Measurements from ENCODE around the gene ABCC9. TPM values are rescaled to one million over a fixed set of nuclear protein-coding genes. Genes with fewer than 3 reads are reported as not detected.

ABCC9 gene
- total RNA-seq, result 10.5 and 10.9 TPM in 2 replicates

GRCh38 chr12:21940549-21941505 lies at the start of gene ABCC9:
Gene ABCC9 (minus strand): TSS chr12:21941426. CDS start chr12:21936674, 4,752 bp downstream.

DNA sequence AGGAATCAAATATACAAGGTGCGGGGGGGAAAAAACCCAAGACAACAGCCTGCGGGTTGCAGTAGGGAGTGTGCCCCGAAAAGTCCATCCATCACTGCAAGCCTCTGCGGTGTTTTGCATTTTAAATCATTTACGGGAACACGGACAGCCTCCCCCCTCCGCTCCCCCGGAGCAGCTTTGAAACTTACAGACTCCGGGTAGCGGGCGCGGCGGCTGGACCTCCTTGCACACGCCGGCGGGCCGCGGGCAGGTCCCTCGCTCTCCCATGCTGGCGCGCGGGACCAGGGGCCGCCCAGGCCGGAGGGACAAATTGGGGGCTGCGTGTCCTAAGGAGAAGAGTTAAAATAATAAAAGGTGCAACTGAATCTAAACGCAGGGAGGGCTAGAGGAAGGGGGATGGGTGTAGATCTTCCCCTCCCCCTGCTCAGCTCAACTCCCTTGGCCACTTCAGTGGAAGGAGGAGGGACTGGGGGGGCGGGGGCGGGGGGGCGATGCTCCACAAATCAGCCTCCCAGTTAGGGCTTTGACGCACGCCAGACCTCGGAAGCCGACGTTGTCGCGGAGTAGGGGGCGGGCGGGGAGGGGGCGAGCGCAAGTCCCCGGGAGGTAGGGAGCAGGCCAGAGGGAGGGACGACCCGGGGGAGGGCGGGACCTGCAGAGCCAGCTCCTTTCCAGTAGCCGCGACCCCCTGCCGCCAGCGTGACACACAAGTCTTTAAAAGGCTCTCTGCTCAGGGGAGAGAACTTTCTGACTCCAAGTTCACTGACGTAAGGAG lies 166.7 kb downstream of the ABCC9 start, which contains the start of gene KCNJ8:
Gene KCNJ8, minus strand, starts transcription at position 349 of the 775 bp plus-strand sequence. CDS start 1,090 bp downstream, outside the sequence.

Other genes starting within 250 kb of the ABCC9 start
- 5.5 and 8.2 TPM in 2 replicates for gene KCNJ8, start 166.7 kb downstream of the ABCC9 start, total RNA-seq
- gene CMAS, start 104.8 kb upstream of the ABCC9 start, total RNA-seq, result 12.5 and 21.3 TPM in 2 replicates